ENCODE results near the gene SLC41A2. TPM values are rescaled to one million over a fixed set of nuclear protein-coding genes. Genes with fewer than 3 reads are reported as not detected.

The SLC41A2 gene
- polyA plus RNA-seq, 1 donor (not counting 4 experiments of a cell fraction or from before 2014, with no cell fraction given): 1.2 TPM

DNA sequence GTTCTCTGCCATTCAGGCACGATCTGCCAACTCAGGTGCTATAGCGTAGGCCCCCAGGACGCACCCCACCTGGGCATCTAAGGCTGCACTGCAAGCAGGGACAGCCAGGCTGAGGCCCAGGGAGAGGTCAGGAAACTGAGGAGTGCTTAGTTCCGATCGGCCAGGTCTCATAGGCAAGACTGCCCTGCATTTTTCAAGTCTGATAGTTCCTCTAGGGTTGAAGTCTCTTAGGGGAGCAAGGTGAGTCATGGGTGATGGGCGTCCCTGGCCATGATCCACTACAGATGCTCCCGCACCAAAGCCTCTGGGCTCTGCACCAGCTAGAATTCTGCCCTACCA is 41.2 kb upstream of the SLC41A2 start:
- dilution Hi-C loops (cut with MboI; ENCODE audit: extremely low pct_ligation_motif_present, low sequenced_read_pairs): no loop called here
- Histone ChIP-seq H3K27ac (ENCODE audit: control insufficient read depth, insufficient read depth, low read length) (no peak overlapping the region), H4K20me1 (ENCODE audit: control insufficient read depth, extremely low read depth, insufficient read depth, low read length) (no peaks in the 10 kb centered on the region), H3K27me3 (ENCODE audit: control insufficient read depth, extremely low read depth, insufficient read depth, low read length) (no peaks in the 10 kb centered on the region), H3K36me3 (ENCODE audit: control insufficient read depth in 2 of 2, extremely low read depth in 1 of 2, insufficient read depth in 2 of 2, low read length in 2 of 2) (peaks cover 13 to 18% of the 10 kb centered on the region in 2 experiments), H3K9me1 (ENCODE audit: control insufficient read depth, extremely low read depth, insufficient read depth, low read length) (peaks cover 2% of the 10 kb centered on the region), H2AFZ (ENCODE audit: control insufficient read depth, low read length) (no peak overlapping the region), H3K4me2 (ENCODE audit: control insufficient read depth, extremely low read depth, insufficient read depth, low read depth, low read length) (no peak overlapping the region), H3K4me3 (ENCODE audit: control insufficient read depth in 2 of 3, extremely low read depth in 1 of 3, insufficient read depth in 2 of 3, low read depth in 1 of 3, low read length in 3 of 3) (no peak overlapping the region), H3K79me2 (ENCODE audit: control insufficient read depth, insufficient read depth, low read length) (no peaks in the 10 kb centered on the region), H3K9ac (ENCODE audit: control insufficient read depth, extremely low read depth, insufficient read depth, low read length) (no peak overlapping the region), H3K9me3 (ENCODE audit: control insufficient read depth, low read depth, low read length) (no peaks in the 10 kb centered on the region), H3K4me1 (ENCODE audit: control insufficient read depth, extremely low read depth, insufficient read depth, low read length) (no peaks in the 10 kb centered on the region)
- DNase-seq (ENCODE audit: low read depth, low spot score) (no peak), FAIRE-seq (no peak)
- TF ChIP-seq, protein P1, sequence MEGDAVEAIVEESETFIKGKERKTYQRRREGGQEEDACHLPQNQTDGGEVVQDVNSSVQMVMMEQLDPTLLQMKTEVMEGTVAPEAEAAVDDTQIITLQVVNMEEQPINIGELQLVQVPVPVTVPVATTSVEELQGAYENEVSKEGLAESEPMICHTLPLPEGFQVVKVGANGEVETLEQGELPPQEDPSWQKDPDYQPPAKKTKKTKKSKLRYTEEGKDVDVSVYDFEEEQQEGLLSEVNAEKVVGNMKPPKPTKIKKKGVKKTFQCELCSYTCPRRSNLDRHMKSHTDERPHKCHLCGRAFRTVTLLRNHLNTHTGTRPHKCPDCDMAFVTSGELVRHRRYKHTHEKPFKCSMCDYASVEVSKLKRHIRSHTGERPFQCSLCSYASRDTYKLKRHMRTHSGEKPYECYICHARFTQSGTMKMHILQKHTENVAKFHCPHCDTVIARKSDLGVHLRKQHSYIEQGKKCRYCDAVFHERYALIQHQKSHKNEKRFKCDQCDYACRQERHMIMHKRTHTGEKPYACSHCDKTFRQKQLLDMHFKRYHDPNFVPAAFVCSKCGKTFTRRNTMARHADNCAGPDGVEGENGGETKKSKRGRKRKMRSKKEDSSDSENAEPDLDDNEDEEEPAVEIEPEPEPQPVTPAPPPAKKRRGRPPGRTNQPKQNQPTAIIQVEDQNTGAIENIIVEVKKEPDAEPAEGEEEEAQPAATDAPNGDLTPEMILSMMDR (optimal IDR thresholded peaks at IDR 0.05 in 1 of 3, IDR thresholded peaks at IDR 0.05 in 1 of 3, conservative IDR thresholded peaks at IDR 0.05 in 1 of 3; ENCODE audit: extremely low read depth in 1 of 3, insufficient read depth in 2 of 3, low read length in 3 of 3): no peak

DNA sequence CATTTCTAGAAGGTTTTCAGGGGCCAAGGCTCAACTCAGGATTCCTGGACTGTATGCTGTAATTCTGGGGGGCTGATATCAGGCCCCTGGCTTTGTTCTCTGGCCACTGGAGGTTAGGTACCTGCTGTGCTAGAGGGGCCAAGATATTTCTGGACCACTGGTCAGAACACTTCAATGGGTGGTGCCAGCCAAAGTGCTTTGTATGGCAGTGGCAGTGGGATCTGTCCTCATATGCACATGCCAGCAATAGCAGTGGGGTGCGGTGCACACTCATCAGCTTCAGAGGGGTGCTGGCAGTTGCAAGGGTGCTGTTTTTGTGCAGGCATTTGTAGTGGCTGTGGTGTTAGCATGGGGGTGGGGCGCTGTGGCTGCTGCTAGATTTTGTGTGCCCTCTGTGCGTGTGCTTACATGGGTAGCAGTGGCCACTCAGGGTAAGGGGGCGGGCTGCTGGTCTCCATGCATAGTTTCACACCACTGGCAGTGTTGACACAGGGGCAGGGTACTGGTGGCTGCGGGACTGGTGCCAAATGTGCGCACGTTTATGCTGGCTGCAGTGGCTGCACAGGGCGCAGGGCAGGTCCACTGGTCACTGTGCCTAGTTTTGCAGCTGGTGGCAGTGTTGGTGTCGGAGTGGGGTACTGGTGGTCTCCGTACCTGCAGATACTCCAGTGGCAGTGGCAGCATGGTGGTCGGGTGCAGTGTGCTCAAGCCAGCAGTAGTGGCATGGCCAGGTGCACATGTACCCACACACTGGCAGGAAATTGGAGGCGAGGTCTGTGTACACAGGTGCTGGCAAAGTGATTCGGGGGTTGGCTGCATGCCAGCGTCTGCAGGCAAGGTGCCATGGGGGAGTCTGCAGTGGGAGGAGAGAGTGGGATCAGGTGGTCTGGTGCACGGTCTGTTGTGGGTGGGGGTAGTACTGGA is 40.6 kb upstream of the SLC41A2 start:
- Histone ChIP-seq H3K79me2 (ENCODE audit: control insufficient read depth, insufficient read depth, low read length) (no peaks in the 10 kb centered on the region), H4K20me1 (ENCODE audit: control insufficient read depth, extremely low read depth, insufficient read depth, low read length) (no peaks in the 10 kb centered on the region), H3K4me1 (ENCODE audit: control insufficient read depth, extremely low read depth, insufficient read depth, low read length) (no peaks in the 10 kb centered on the region), H2AFZ (ENCODE audit: control insufficient read depth, low read length) (no peak overlapping the region), H3K9me3 (ENCODE audit: control insufficient read depth, low read depth, low read length) (no peaks in the 10 kb centered on the region), H3K27me3 (ENCODE audit: control insufficient read depth, extremely low read depth, insufficient read depth, low read length) (no peaks in the 10 kb centered on the region), H3K9me1 (ENCODE audit: control insufficient read depth, extremely low read depth, insufficient read depth, low read length) (peaks cover 2% of the 10 kb centered on the region), H3K36me3 (ENCODE audit: control insufficient read depth in 2 of 2, extremely low read depth in 1 of 2, insufficient read depth in 2 of 2, low read length in 2 of 2) (peaks cover 15 to 17% of the 10 kb centered on the region in 2 experiments), H3K4me3 (ENCODE audit: control insufficient read depth in 2 of 3, extremely low read depth in 1 of 3, insufficient read depth in 2 of 3, low read depth in 1 of 3, low read length in 3 of 3) (no peak overlapping the region), H3K9ac (ENCODE audit: control insufficient read depth, extremely low read depth, insufficient read depth, low read length) (no peak overlapping the region), H3K27ac (ENCODE audit: control insufficient read depth, insufficient read depth, low read length) (no peak overlapping the region), H3K4me2 (ENCODE audit: control insufficient read depth, extremely low read depth, insufficient read depth, low read depth, low read length) (no peak overlapping the region)
- dilution Hi-C loops (cut with MboI; ENCODE audit: extremely low pct_ligation_motif_present, low sequenced_read_pairs): no loop called here
- TF ChIP-seq, protein P1 (optimal IDR thresholded peaks at IDR 0.05 in 1 of 3, IDR thresholded peaks at IDR 0.05 in 1 of 3, conservative IDR thresholded peaks at IDR 0.05 in 1 of 3; ENCODE audit: extremely low read depth in 1 of 3, insufficient read depth in 2 of 3, low read length in 3 of 3): no peak
- no peak for TF ChIP-seq EZH2 (IDR thresholded peaks at IDR 0.05; ENCODE audit: low read length)
- FAIRE-seq (no peak), DNase-seq (ENCODE audit: low read depth, low spot score) (no peak)

Measured in keratinocyte (primary cell).